GM12878 (cell line): ENCODE data around the gene CREBZF.

Experiments
- BRCA1 ChIP-seq: IDR thresholded peaks from 2 replicates; pipeline ENCODE4 v1.6.1; 2011; ENCODE audit warnings: low read depth, low read length, improper control_type of control experiment
- NR2C2 ChIP-seq: IDR thresholded peaks from 2 replicates; pipeline ENCODE4 v1.6.1; 2011; ENCODE audit warnings: borderline replicate concordance, low read depth; ENCODE audit not compliant: control insufficient read depth, insufficient read length
- POLR2A ChIP-seq: IDR thresholded peaks from 2 replicates; pipeline ENCODE4 v1.6.1; 2011; ENCODE audit warnings: low read depth, mild to moderate bottlenecking, low read length
- SP1 ChIP-seq: IDR thresholded peaks from one replicate; pipeline ENCODE4 v1.6.1; 2011; ENCODE audit warnings: low read depth, low read length
- TF ChIP-seq, protein P1 (sequence below), 3 experiments: IDR thresholded peaks in 2 of 3; conservative IDR thresholded peaks in 1 of 3; 2 replicates each; pipeline ENCODE4 v1.5.1; 2011; ENCODE audit warnings: low read depth in 3 of 3, low read length in 3 of 3, mild to moderate bottlenecking in 3 of 3, control low read depth in 2 of 3, moderate library complexity in 2 of 3, inconsistent platforms in 1 of 3, mixed read lengths in 1 of 3; ENCODE audit not compliant: control insufficient read depth in 2 of 3, insufficient read depth in 1 of 3; ENCODE audit errors: extremely low read depth in 1 of 3

DNA sequence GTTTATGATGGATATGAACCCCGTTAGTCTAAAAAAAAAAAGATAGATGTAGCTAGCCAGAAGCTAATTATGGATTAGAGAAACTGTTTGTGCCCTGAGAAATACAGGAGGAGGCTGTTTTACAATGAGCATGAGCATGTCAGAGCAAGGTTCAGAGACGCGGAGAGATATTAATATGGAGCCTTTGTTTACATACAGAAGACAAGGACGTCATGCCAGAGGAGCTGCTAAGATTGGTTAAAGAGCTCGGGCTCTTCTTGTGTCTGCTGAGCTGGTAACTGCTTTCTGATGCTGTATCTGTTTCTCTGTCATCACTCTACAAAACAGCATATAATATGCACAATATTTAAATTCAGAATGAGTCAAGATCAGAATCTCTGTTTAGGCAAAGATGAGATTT, 46.0 kb upstream of the CREBZF start:
- TF ChIP-seq POLR2A (no peak), SP1 (no peak), NR2C2 (no peak), BRCA1 (no peak)
- TF ChIP-seq, protein P1, sequence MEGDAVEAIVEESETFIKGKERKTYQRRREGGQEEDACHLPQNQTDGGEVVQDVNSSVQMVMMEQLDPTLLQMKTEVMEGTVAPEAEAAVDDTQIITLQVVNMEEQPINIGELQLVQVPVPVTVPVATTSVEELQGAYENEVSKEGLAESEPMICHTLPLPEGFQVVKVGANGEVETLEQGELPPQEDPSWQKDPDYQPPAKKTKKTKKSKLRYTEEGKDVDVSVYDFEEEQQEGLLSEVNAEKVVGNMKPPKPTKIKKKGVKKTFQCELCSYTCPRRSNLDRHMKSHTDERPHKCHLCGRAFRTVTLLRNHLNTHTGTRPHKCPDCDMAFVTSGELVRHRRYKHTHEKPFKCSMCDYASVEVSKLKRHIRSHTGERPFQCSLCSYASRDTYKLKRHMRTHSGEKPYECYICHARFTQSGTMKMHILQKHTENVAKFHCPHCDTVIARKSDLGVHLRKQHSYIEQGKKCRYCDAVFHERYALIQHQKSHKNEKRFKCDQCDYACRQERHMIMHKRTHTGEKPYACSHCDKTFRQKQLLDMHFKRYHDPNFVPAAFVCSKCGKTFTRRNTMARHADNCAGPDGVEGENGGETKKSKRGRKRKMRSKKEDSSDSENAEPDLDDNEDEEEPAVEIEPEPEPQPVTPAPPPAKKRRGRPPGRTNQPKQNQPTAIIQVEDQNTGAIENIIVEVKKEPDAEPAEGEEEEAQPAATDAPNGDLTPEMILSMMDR (IDR thresholded peaks at IDR 0.05 in 2 of 3, conservative IDR thresholded peaks at IDR 0.05 in 1 of 3; ENCODE audit: control insufficient read depth in 2 of 3, extremely low read depth in 1 of 3, insufficient read depth in 1 of 3, low read depth in 3 of 3, low read length in 3 of 3) = no peak
